Subcutaneous abdominal adipose tissue (tissue), 5 donors: ENCODE data around the gene DNAH1.

Experiments used
- H3K27ac ChIP-seq: one replicate; pipeline ENCODE4 v1.7.0; 2013; ENCODE audit warnings: low read depth, mild to moderate bottlenecking, inconsistent platforms, low read length, moderate library complexity
- H3K27me3 ChIP-seq, 5 donors: one replicate each; pipeline ENCODE4 v1.7.0; 2013; ENCODE audit warnings: low read length in 5 of 5, inconsistent platforms in 1 of 5; ENCODE audit not compliant: control insufficient read depth in 5 of 5, insufficient read depth in 4 of 5
- H3K36me3 ChIP-seq, 5 donors: one replicate each; pipeline ENCODE4 v1.7.0; 2013; ENCODE audit warnings: low read length in 5 of 5; ENCODE audit not compliant: control insufficient read depth in 5 of 5, insufficient read depth in 5 of 5
- H3K4me1 ChIP-seq, 5 donors: one replicate each; pipeline ENCODE4 v1.7.0; 2013; ENCODE audit warnings: low read length in 5 of 5, mild to moderate bottlenecking in 3 of 5, moderate library complexity in 1 of 5; ENCODE audit not compliant: control insufficient read depth in 5 of 5, insufficient read depth in 5 of 5
- H3K4me3 ChIP-seq, 5 donors: one replicate each; pipeline ENCODE4 v1.7.0; 2013; ENCODE audit warnings: low read length in 5 of 5, low read depth in 1 of 5
- H3K9ac ChIP-seq, 5 donors: one replicate each; pipeline ENCODE4 v1.7.0; 2013; ENCODE audit warnings: low read length in 5 of 5, mild to moderate bottlenecking in 4 of 5, moderate library complexity in 3 of 5
- H3K9me3 ChIP-seq, 5 donors: one replicate each; pipeline ENCODE4 v1.7.0; 2013; ENCODE audit warnings: low read length in 5 of 5; ENCODE audit not compliant: control insufficient read depth in 5 of 5
- donor health status: healthy.
- donor health status: healthy.
- donor health status: healthy.
- donor health status: healthy.
- donor health status: healthy.

The DNAH1 gene

DNA sequence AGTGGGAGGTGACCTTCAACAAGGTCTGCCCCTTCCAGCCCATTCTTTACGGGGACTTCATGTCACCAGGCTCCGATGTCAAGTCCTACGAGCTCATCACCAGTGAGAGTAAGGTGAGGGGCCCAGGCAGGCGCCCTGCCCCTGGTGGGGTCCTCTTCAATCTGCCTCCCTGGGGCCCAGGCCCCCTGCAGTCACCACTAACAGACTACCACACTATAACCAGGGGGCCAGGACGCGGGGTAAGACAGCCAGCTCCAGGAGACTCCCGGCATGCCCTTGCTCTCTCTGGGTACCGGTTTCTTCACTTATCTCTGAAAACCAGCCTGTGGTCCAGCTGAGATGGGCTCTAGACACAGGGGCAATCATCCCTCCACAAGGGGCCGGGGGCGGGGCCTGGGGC, 63.9 kb downstream of the DNAH1 start:
- Histone ChIP-seq H3K4me3 (no peak overlapping the region), H3K9ac (no peak overlapping the region), H3K36me3 (peaks cover 0 to 24% (median 15%) of the 10 kb centered on the region in 5 donors), H3K27ac (no peak overlapping the region), H3K9me3 (no peaks in the 10 kb centered on the region), H3K4me1 (no peaks in the 10 kb centered on the region), H3K27me3 (no peaks in the 10 kb centered on the region)

DNA sequence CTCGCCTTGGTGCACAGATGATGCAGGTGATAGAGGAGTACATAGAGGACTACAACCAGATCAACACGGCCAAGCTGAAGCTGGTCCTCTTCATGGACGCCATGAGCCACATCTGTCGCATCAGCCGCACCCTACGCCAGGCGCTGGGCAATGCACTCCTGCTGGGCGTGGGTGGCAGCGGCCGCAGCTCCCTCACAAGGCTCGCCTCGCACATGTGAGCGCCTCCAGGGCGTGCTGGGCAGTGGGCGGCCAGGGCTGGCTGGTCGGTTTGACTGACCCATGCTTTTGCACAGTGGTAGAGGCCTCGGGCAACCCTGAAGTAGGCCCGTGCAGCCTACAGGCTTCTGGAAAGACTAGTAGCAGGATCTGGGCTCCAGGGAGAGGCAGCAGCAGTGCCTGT, 65.5 kb downstream of the DNAH1 start:
- Histone ChIP-seq H3K4me3 (no peak overlapping the region), H3K4me1 (no peaks in the 10 kb centered on the region), H3K27me3 (no peaks in the 10 kb centered on the region), H3K27ac (no peak overlapping the region), H3K36me3 (peaks cover 0 to 22% (median 9%) of the 10 kb centered on the region in 5 donors), H3K9ac (no peak overlapping the region), H3K9me3 (no peaks in the 10 kb centered on the region)

DNA sequence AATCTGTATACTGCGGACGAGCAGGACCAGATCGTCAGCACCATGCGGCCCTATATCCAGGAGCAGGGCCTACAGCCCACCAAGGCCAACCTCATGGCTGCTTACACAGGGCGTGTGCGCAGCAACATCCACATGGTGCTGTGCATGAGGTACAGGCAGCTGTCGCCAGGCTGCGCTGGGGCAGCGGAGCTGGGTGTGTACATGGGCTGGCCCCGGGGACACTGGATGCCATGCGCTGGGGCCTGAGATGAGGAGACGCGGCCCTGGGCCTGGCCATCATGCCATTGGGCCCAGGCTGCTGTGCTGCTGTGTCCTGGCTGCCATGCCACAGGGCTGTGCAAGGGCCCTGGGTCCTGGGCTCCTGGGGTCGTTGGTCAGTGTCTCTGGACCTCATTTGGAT, 67.3 kb downstream of the DNAH1 start:
- Histone ChIP-seq H3K4me3 (no peak overlapping the region), H3K36me3 (peaks cover 0 to 28% (median 18%) of the 10 kb centered on the region in 5 donors), H3K4me1 (no peaks in the 10 kb centered on the region), H3K27me3 (no peaks in the 10 kb centered on the region), H3K9ac (no peak overlapping the region), H3K9me3 (no peaks in the 10 kb centered on the region), H3K27ac (no peak overlapping the region)

DNA sequence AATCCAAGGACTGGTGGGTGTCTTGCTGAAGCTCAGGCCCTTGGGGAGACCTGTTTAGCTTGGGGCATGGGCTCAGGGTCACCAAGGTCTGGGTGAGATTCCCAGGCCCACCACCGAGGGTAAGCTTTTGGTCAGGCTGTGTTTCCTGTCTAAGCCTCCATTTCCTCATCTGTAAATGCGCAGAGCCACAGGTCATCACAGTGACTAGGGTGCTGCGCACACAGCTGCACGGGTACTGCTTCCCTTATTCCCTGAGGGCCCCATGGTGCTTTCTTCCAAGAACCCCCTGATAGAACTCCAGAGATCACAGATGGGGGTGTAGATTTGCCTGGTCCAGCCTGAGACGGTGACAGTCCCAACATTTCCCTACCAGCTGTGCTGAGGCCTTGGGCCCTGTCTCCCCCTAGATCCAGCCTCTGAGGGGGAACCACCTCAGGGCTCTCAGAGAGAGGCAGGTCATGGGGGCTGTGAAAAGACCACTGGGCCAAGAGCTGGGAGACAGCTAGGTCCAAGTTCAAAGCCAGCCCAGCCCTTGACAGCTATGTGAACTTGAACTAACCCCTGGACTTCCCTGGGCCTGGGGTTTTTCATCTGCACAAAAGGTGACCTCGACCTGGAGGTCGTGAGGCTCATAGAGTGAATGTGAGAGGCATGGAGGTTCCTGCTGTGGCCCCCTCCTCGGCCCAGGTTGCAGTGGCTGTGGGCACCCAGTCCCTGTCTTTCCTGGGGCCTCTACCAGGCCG, 68.1 kb downstream of the DNAH1 start:
- Histone ChIP-seq H3K36me3 (peaks cover 0 to 33% (median 23%) of the 10 kb centered on the region in 5 donors), H3K27me3 (no peaks in the 10 kb centered on the region), H3K9me3 (no peaks in the 10 kb centered on the region), H3K4me1 (no peaks in the 10 kb centered on the region), H3K9ac (no peak overlapping the region), H3K4me3 (no peak overlapping the region), H3K27ac (no peak overlapping the region)

DNA sequence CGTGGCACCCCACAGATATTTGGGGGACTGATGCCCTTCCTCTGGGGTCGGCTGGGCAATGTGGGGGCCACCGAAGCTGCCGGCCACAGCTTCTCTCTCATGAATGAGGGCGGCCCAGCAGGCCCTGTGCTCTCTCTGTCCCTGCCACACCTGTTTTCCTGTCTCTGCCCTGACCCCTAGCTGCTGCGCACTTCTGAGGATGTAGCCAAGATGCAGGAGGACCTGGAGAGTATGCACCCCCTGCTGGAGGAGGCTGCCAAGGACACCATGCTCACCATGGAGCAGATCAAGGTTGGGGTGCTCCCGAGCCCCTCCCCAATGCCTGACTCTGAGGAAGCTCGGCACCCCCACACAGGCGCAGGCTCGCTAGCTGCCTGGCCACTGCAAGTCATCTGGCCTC, 69.0 kb downstream of the DNAH1 start:
- no peak overlapping the region for H3K4me3 ChIP-seq
- H3K9me3 ChIP-seq = no peaks in the 10 kb centered on the region
- peaks cover 0 to 38% (median 27%) of the 10 kb centered on the region in 5 donors for H3K36me3 ChIP-seq
- H3K27me3 ChIP-seq = no peaks in the 10 kb centered on the region
- H3K9ac ChIP-seq = no peak overlapping the region
- H3K27ac ChIP-seq = no peak overlapping the region
- no peaks in the 10 kb centered on the region for H3K4me1 ChIP-seq

DNA sequence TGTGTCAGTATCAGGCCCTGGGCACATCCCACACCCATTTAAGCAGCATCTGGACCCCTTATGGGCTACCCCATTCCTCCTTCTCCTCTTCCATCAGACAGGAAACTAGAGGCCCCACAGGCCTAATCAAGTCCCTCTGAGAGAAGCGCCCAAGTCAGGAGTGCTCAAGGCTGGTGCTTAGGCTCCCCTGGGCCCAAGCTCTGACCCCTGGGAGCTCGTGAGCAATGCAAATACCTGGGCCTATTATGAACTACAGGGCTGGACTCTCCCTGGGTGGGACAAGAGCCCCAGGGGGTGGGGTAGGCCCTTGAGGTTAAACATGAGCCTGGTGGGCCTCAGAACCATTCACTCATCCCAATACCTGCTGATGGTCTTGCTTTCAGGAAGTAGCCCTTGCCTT, 71.4 kb downstream of the DNAH1 start:
- no peaks in the 10 kb centered on the region for H3K4me1 ChIP-seq
- no peak overlapping the region for H3K4me3 ChIP-seq
- no peaks in the 10 kb centered on the region for H3K9me3 ChIP-seq
- H3K27ac ChIP-seq = no peak overlapping the region
- H3K9ac ChIP-seq = no peak overlapping the region
- H3K27me3 ChIP-seq = no peaks in the 10 kb centered on the region
- H3K36me3 ChIP-seq = peaks cover 0 to 57% (median 44%) of the 10 kb centered on the region in 5 donors

DNA sequence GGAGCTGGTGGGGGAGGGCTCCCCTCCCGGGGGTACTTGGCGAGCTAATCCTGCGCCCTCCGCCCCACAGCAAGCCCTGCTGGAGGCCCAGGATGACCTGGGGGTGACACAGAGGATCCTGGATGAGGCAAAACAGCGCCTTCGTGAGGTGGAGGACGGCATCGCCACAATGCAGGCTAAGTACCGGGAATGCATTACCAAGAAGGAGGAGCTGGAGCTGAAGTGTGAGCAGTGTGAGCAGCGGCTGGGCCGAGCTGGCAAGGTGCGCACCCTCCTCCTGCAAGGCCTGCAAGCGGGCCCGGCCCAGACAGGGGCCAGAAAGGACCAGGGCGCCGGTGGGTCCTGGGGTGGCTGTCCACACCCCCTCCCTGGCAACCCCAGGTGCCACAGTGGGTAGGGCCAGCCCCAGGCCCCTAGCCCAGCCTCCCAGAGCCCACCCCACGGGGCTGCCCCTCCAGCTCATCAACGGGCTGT, 72.3 kb downstream of the DNAH1 start:
- Histone ChIP-seq H3K27me3 (no peaks in the 10 kb centered on the region), H3K9ac (no peak overlapping the region), H3K36me3 (peaks cover 0 to 65% (median 52%) of the 10 kb centered on the region in 5 donors), H3K9me3 (no peaks in the 10 kb centered on the region), H3K4me3 (no peak overlapping the region), H3K27ac (no peak overlapping the region), H3K4me1 (no peaks in the 10 kb centered on the region)

DNA sequence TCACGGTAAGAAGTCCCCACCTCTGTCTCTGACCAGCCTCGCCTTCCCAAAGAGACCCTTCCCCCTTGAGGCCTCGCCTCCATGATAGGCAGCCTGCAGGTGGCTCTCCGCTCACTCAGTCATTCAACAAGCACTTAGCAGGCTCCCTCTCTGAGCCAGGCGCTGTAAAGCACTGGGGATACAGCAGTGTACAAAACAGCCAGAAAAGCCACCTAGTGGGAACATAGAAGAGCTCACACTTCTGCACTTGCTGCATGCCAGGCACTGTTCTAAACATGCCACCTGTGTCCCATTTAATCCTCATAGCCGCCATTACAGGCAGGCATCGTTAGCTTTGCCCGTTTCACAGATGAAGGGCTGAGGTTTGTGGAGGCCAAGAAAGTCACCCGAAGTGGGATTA, 72.8 kb downstream of the DNAH1 start:
- Histone ChIP-seq H3K9ac (no peak overlapping the region), H3K36me3 (peaks cover 0 to 69% (median 56%) of the 10 kb centered on the region in 5 donors), H3K27me3 (no peaks in the 10 kb centered on the region), H3K4me3 (no peak overlapping the region), H3K4me1 (no peaks in the 10 kb centered on the region), H3K9me3 (no peaks in the 10 kb centered on the region), H3K27ac (no peak overlapping the region)

DNA sequence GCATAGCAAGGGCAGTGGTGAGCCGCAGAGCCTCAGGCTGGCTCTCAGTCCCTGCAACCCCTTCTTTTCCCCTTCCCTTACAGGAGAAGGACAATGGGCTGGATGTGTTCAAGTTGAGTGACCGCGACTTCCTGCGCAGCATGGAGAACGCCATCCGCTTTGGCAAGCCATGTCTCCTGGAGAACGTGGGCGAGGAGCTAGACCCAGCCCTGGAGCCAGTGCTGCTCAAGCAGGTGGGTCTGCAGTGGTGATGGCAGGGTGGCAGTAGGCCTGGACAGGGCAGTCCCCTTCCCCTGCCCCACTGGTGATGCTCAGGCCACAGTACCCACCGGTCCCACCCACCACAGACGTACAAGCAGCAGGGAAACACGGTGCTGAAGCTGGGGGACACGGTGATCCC, 75.0 kb downstream of the DNAH1 start:
- Histone ChIP-seq H3K9me3 (no peaks in the 10 kb centered on the region), H3K27me3 (no peaks in the 10 kb centered on the region), H3K4me1 (no peaks in the 10 kb centered on the region), H3K36me3 (peaks cover 0 to 76% (median 66%) of the 10 kb centered on the region in 5 donors), H3K4me3 (no peak overlapping the region), H3K9ac (no peak overlapping the region), H3K27ac (no peak overlapping the region)

DNA sequence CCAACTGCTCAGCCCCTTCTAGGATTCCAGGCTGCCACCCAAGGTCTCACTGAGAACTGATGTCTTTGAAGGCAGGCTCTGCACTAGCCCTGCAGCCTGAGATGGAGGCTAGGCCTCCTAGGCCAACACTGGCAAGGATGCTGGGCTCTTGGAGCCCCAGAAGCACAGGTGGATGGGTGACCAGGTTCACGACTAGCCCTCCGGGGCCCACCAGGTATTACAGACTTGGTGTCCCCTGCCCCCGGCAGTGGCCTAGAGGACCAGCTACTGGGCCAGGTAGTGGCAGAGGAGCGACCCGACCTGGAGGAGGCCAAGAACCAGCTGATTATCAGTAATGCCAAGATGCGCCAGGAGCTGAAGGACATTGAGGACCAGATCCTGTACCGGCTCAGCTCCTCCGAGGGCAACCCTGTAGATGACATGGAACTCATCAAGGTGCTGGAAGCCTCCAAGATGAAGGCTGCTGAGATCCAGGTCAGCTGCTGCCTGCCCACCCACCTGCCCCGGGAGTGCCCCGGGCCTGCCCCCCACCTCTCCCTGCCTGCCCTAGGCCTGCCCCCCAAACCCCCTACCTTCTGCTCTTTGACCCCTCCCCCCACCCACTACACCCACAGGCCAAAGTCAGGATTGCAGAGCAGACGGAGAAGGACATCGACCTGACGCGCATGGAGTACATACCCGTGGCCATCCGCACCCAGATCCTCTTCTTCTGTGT, 76.3 kb downstream of the DNAH1 start:
- Histone ChIP-seq H3K27me3 (no peaks in the 10 kb centered on the region), H3K4me3 (no peak overlapping the region), H3K9ac (no peak overlapping the region), H3K27ac (no peak overlapping the region), H3K9me3 (no peaks in the 10 kb centered on the region), H3K36me3 (peaks cover 0 to 78% (median 66%) of the 10 kb centered on the region in 5 donors), H3K4me1 (no peaks in the 10 kb centered on the region)
